ENCODE data around the gene TRPV4.
A peak's percentile ranks its signal among the peaks of the same experiment; 100 is the strongest.

The TRPV4 gene

GRCh38 chr12:109808876-109809646, 24.1 kb downstream of the TRPV4 start:
- H3K9me3 Mint-ChIP-seq: no peaks in the 10 kb centered on the region
- no peak overlapping the region for H3K27ac Mint-ChIP-seq
- DNase-seq (no peak), ATAC-seq (no peak)
- H3K4me1 Mint-ChIP-seq: no peaks in the 10 kb centered on the region
- no peaks in the 10 kb centered on the region for H3K27me3 Mint-ChIP-seq
- H3K4me3 Mint-ChIP-seq: no peak overlapping the region

- H3K27ac Mint-ChIP-seq: no peak overlapping the region
- H3K4me1 Mint-ChIP-seq: no peaks in the 10 kb centered on the region
- no peaks in the 10 kb centered on the region for H3K27me3 Mint-ChIP-seq
- no peak overlapping the region for H3K4me3 Mint-ChIP-seq
- no peak for ATAC-seq
- H3K9me3 Mint-ChIP-seq: no peaks in the 10 kb centered on the region
- DNase-seq: no peak
Observed at GRCh38 chr12:109807954-109808643, 25.1 kb downstream of the TRPV4 start.

GRCh38 chr12:109804820-109805761, 28.1 kb downstream of the TRPV4 start:
- no peaks in the 10 kb centered on the region for H3K9me3 Mint-ChIP-seq
- peak; percentile 59 to 64 for DNase-seq
- H3K27me3 Mint-ChIP-seq: no peaks in the 10 kb centered on the region
- peak overlapping the region in 1 of 2 donors; percentile 38 for H3K27ac Mint-ChIP-seq
- ATAC-seq: peak; percentile 82
- H3K4me3 Mint-ChIP-seq: no peak overlapping the region
- H3K4me1 Mint-ChIP-seq: no peaks in the 10 kb centered on the region

GRCh38 chr12:109803678-109804077, 29.5 kb downstream of the TRPV4 start:
- ATAC-seq: no peak
- Mint-ChIP-seq H3K9me3 (no peaks in the 10 kb centered on the region), H3K27ac (no peak overlapping the region)

GRCh38 chr12:109802828-109803227, 30.4 kb downstream of the TRPV4 start:
- H3K4me1 Mint-ChIP-seq: no peaks in the 10 kb centered on the region
- no peak overlapping the region for H3K27ac Mint-ChIP-seq
- no peak overlapping the region for H3K4me3 Mint-ChIP-seq
- no peaks in the 10 kb centered on the region for H3K9me3 Mint-ChIP-seq
- H3K27me3 Mint-ChIP-seq: peaks cover 7% of the 10 kb centered on the region
- no peak for DNase-seq
- ATAC-seq: no peak

More at GRCh38 chr12:109803678-109804077, 29.5 kb downstream of the TRPV4 start:
- DNase-seq: no peak
- Mint-ChIP-seq H3K4me3 (no peak overlapping the region), H3K27me3 (no peaks in the 10 kb centered on the region), H3K4me1 (no peaks in the 10 kb centered on the region)

GRCh38 chr12:109800536-109800935, 32.7 kb downstream of the TRPV4 start:
- Mint-ChIP-seq H3K9me3 (no peaks in the 10 kb centered on the region), H3K4me3 (no peak overlapping the region), H3K4me1 (no peaks in the 10 kb centered on the region), H3K27ac (no peak overlapping the region), H3K27me3 (peaks cover 7% of the 10 kb centered on the region)
- ATAC-seq (no peak), DNase-seq (no peak)

- ATAC-seq (no peak), DNase-seq (no peak)
- Mint-ChIP-seq H3K4me1 (no peaks in the 10 kb centered on the region), H3K27ac (no peak overlapping the region), H3K9me3 (no peaks in the 10 kb centered on the region), H3K27me3 (peaks cover 14% of the 10 kb centered on the region), H3K4me3 (no peak overlapping the region)
Observed at GRCh38 chr12:109798691-109799090, 34.5 kb downstream of the TRPV4 start.

- H3K4me1 Mint-ChIP-seq: no peaks in the 10 kb centered on the region
- DNase-seq (no peak), ATAC-seq (no peak)
- no peaks in the 10 kb centered on the region for H3K9me3 Mint-ChIP-seq
- no peak overlapping the region for H3K4me3 Mint-ChIP-seq
- H3K27me3 Mint-ChIP-seq: peaks cover 19% of the 10 kb centered on the region
- H3K27ac Mint-ChIP-seq: peak overlapping the region in 1 of 2 donors; percentile 49
Observed at GRCh38 chr12:109797905-109798669, 35.1 kb downstream of the TRPV4 start.

GRCh38 chr12:109796057-109796456, 37.1 kb downstream of the TRPV4 start:
- no peak for ATAC-seq
- Mint-ChIP-seq H3K9me3 (no peaks in the 10 kb centered on the region), H3K27me3 (peaks cover 19% of the 10 kb centered on the region), H3K4me3 (no peak overlapping the region), H3K27ac (no peak overlapping the region), H3K4me1 (no peaks in the 10 kb centered on the region)
- no peak for DNase-seq

GRCh38 chr12:109795023-109795422, 38.2 kb downstream of the TRPV4 start:
- Mint-ChIP-seq H3K4me3 (no peak overlapping the region), H3K27me3 (peaks cover 19% of the 10 kb centered on the region), H3K27ac (no peak overlapping the region), H3K9me3 (no peaks in the 10 kb centered on the region), H3K4me1 (no peaks in the 10 kb centered on the region)
- no peak for ATAC-seq
- DNase-seq: no peak

GRCh38 chr12:109793826-109794501, 39.2 kb downstream of the TRPV4 start:
- ATAC-seq (no peak), DNase-seq (no peak)
- no peaks in the 10 kb centered on the region for H3K4me1 Mint-ChIP-seq
- no peak overlapping the region for H3K4me3 Mint-ChIP-seq
- peaks cover 19% of the 10 kb centered on the region for H3K27me3 Mint-ChIP-seq
- peak overlapping the region in 1 of 2 donors; percentile 83 for H3K27ac Mint-ChIP-seq
- H3K9me3 Mint-ChIP-seq: no peaks in the 10 kb centered on the region

- no peaks in the 10 kb centered on the region for H3K4me1 Mint-ChIP-seq
- peak overlapping the region in 1 of 2 donors; percentile 10 for H3K27ac Mint-ChIP-seq
- no peak for ATAC-seq
- H3K9me3 Mint-ChIP-seq: no peaks in the 10 kb centered on the region
- peaks cover 18% of the 10 kb centered on the region for H3K27me3 Mint-ChIP-seq
- no peak for DNase-seq
- no peak overlapping the region for H3K4me3 Mint-ChIP-seq
Observed at GRCh38 chr12:109793411-109793810, 39.8 kb downstream of the TRPV4 start.

GRCh38 chr12:109792992-109793391, 40.2 kb downstream of the TRPV4 start:
- Mint-ChIP-seq H3K4me1 (no peaks in the 10 kb centered on the region), H3K27me3 (peaks cover 14% of the 10 kb centered on the region), H3K4me3 (no peak overlapping the region), H3K27ac (no peak overlapping the region), H3K9me3 (no peaks in the 10 kb centered on the region)
- ATAC-seq (no peak), DNase-seq (no peak)

GRCh38 chr12:109789526-109790048, 43.6 kb downstream of the TRPV4 start:
- H3K27ac Mint-ChIP-seq: peak overlapping the region in 1 of 2 donors; percentile 92
- H3K4me1 Mint-ChIP-seq: no peaks in the 10 kb centered on the region
- no peak for DNase-seq
- no peaks in the 10 kb centered on the region for H3K9me3 Mint-ChIP-seq
- no peak for ATAC-seq
- peaks cover 13% of the 10 kb centered on the region for H3K27me3 Mint-ChIP-seq
- H3K4me3 Mint-ChIP-seq: no peak overlapping the region

Data from stimulated activated naive CD8-positive, alpha-beta T cell treated with anti-CD3 and anti-CD28 coated beads, Interleukin-15, amount 100 ng/mL, for 72 hours (primary cell).